B cell (primary cell): ENCODE results near the gene CSF1R.

Experiments used
- EZH2 ChIP-seq: IDR thresholded peaks from 2 replicates; pipeline ENCODE4 v1.6.1; 2012; ENCODE audit warnings: borderline replicate concordance, low read depth, mild to moderate bottlenecking, moderate library complexity, low read length; ENCODE audit not compliant: insufficient read depth, poor library complexity, severe bottlenecking
- TF ChIP-seq, protein P1 (sequence below): fragments of 200-600 bp; IDR thresholded peaks from one replicate; pipeline ENCODE4 v1.8.0; 2022; ENCODE audit warnings: antibody characterized with exemption, mild to moderate bottlenecking

DNA sequence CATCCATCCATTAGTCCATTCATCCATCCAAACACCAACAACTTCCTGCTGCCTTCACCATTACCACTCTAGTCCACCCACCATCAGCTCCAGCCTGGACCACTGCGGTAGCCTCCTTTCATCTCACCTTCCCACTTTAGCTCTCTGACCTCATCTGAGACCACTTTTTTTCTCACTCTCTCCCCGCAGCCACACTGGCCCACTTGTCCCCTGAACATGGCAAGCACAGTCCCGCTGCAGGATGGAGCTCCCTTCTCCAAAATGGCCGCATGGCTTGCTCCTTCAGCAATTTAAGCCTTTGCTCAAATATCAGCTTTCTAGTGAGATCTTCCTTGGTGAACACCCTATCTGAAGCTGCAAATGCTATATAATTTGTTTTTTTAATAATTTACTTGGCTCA, 11.1 kb downstream of the CSF1R start:
- TF ChIP-seq, protein P1, sequence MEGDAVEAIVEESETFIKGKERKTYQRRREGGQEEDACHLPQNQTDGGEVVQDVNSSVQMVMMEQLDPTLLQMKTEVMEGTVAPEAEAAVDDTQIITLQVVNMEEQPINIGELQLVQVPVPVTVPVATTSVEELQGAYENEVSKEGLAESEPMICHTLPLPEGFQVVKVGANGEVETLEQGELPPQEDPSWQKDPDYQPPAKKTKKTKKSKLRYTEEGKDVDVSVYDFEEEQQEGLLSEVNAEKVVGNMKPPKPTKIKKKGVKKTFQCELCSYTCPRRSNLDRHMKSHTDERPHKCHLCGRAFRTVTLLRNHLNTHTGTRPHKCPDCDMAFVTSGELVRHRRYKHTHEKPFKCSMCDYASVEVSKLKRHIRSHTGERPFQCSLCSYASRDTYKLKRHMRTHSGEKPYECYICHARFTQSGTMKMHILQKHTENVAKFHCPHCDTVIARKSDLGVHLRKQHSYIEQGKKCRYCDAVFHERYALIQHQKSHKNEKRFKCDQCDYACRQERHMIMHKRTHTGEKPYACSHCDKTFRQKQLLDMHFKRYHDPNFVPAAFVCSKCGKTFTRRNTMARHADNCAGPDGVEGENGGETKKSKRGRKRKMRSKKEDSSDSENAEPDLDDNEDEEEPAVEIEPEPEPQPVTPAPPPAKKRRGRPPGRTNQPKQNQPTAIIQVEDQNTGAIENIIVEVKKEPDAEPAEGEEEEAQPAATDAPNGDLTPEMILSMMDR = no peak
- TF ChIP-seq EZH2 = no peak
